DMS 273 (cell line): ENCODE results near the gene MRPL58.
A peak's percentile ranks its signal among the peaks of the same experiment; 100 is the strongest.

Source experiments
- DNase-seq: peaks from one replicate; lab custom pipeline; 2025; ENCODE audit not compliant: unreplicated experiment; lab: John Stamatoyannopoulos, UW

Gene MRPL58

GRCh38 chr17:75046407-75047289 is 34.2 kb downstream of the MRPL58 start, which contains the start of the genes ATP5PD and KCTD2:
TSS of gene ATP5PD (minus strand) at chr17:75046969. CDS start at chr17:75042650, 4,319 bp downstream.
TSS of gene KCTD2 (plus strand) at chr17:75047225. CDS start at chr17:75047251, 26 bp downstream.
- DNase-seq = peak; percentile 99

DNA sequence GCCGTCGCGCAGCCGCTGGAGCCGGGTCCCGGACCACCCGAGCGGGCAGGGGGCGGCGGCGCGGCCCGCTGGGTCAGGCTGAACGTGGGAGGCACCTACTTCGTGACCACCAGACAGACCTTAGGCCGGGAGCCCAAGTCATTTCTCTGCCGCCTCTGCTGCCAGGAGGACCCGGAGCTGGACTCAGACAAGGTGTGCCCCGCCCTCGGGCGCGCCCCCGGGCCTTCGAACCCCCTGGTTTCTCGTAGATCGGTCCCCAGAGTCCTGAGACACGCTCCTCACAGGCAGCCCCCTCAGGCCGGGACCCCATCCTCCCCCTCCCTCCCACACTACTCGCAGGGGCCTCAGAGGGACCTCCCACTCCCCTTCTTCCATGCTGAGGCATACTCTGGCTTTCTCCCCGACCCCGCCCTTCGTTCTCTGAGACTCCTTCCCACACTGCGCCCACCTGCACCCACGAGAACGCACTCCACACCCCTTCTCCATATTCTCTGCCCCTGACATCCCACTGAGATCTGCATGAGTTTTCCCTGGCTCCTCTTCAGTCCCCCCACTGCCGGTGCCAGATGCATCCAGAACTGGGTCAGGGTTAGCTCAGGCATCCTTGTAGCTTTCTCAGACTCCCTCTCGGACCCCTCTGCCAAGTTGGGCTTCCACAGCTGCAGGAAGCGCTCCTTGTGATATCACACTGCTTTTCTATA is 35.1 kb downstream of the MRPL58 start:
- DNase-seq = peak; percentile 51

- DNase-seq = peak; percentile 29
Observed at GRCh38 chr17:75048249-75048878, 35.9 kb downstream of the MRPL58 start.

GRCh38 chr17:75049057-75049456 is 36.6 kb downstream of the MRPL58 start:
- no peak for DNase-seq

- DNase-seq = no peak
Observed at GRCh38 chr17:75049706-75050105, 37.2 kb downstream of the MRPL58 start.

DNA sequence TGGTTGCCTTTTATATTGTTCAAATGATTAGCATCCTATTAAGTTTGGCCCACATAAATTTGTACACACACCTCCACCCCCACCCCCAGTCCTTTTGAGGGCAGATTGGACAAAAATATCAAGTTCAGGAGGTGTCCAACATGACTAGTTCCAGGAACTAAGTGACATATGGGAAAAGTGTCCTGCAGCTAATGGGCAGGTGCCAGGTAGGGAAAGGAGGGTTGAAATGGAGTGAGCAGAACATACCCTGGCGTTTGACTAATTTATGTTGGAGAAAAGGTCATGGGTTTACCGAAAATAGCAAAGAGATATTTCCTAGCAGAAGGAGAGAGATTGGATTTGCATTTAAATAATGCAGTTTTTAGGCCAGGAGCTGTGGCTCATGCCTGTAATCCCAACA is 39.5 kb downstream of the MRPL58 start:
- DNase-seq = no peak

DNA sequence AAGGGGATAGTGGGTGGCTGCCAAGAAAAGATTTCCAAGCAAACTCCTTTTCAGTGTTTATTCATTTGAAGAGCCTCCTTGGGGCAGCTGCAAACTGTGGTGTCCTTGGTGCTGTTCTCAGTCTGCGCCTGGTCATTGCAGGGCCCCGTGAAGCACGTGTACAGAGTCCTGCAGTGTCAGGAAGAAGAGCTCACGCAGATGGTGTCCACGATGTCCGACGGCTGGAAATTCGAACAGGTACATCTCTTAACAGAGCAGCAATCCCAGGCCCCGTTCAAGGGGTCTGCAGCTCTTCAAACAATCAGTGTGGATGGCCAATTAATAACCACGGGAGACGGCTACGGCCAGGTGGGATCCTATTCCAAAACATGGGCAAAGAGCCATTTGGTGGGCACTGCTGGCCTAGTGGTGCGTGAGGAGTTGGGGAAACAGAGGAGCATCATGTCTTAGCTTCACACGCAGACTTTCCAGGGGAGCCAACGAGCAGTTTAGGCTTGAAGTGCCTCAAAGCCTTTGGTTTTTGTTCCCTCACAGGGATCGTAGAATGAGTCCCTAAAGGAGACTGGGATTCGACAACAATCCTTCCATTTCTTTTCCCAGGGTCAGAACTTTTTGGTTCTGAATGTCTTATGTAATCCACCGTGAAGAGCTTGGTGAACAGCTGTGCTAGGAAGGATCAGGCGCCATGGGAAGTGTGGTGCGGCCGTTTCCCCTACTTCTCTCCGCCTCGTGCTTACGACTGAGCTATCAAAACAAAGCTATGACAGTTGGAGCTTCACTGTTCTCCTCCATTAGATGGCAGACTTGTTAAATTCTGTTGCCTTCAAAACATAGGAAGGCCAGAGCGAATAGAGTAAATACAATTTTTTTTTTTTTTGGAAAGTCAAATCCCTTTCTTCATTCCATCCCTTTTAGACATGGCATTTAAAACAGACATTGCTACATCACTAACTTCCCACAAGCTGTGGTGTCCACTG is 47.2 kb downstream of the MRPL58 start:
- peak; percentile 90 for DNase-seq

- DNase-seq = peak; percentile 93
Observed at GRCh38 chr17:75060434-75061054, 48.1 kb downstream of the MRPL58 start.

- no peak for DNase-seq
Observed at GRCh38 chr17:75061055-75061438, 48.6 kb downstream of the MRPL58 start.

DNA sequence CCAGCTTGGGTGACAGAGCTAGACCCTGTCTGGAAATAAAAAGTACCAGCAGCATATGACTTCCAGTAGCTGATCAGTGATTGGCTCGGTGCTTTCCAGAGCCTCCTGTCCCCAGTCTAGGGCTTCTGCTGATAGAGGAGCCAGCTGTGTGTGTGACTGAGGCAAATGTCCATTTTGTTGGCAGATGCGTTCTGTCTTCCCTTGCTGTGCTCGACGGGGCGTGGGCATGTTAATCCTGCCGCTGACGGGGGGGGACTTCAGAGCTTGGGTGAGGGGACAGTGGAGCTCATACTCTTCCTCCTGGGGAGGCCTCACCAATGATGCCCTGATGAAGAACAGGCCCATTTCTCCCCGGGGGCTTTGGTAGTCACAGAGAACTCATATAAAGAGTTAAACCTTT is 49.1 kb downstream of the MRPL58 start:
- DNase-seq = no peak

DNA sequence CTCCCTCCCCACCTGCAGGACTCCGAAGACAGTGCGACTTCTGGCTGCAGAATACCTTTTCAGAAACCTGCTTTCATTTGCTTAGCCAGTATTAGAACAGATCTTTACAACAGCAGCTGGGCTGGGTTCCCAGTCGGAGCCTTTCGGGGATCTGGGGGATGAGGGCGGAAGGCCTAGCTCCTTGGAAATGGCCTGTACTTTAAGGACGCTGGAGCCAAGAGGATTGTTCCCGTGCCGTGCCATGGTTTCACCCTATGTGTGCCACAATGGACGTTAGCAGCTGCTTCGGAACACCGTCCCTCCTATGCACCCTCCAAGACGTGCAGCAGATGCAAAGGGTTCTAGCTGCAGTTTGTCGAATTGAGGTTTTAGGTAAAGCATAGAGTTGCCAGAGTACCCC is 50.7 kb downstream of the MRPL58 start:
- DNase-seq = no peak

DNA sequence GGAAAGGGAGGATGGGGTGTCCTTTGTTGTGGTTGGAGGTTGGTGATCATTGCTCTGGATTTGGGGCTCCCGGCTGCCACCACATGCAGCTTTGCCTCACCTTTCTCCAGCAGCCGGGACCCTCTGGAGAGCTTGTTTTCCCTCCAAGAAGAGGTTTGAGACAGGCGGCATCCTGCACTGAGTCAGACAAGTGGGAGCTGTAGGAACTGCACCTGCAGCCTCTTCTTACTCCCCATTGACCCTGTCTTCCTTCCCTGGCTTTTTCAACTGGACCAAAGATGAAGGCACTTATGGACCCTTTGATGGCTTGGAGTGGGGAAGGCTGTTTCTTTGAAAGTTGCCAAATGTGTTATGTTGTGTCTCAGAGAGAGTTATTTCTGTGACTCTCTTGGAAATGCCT is 51.2 kb downstream of the MRPL58 start:
- no peak for DNase-seq

GRCh38 chr17:75064040-75064439 is 51.6 kb downstream of the MRPL58 start:
- no peak for DNase-seq

DNA sequence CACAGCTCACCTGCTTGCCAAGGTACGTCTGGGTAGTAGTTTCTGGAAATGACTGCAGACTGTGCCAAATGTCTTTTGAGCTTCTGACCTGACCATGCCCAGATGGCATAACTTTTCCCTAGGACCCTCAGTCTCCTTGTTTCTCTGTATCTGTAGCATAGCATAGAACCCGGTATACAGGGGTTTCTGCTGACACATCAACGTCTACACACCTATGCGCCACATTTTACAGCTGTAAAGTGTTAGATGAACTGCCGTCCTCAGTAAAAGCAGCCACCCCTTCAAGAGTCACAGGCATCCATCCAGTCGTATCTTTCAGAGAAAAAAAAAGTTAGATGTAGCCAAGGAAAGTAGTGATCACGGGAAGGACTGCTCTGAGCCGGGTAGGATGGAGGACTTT is 52.0 kb downstream of the MRPL58 start:
- DNase-seq = no peak

DNA sequence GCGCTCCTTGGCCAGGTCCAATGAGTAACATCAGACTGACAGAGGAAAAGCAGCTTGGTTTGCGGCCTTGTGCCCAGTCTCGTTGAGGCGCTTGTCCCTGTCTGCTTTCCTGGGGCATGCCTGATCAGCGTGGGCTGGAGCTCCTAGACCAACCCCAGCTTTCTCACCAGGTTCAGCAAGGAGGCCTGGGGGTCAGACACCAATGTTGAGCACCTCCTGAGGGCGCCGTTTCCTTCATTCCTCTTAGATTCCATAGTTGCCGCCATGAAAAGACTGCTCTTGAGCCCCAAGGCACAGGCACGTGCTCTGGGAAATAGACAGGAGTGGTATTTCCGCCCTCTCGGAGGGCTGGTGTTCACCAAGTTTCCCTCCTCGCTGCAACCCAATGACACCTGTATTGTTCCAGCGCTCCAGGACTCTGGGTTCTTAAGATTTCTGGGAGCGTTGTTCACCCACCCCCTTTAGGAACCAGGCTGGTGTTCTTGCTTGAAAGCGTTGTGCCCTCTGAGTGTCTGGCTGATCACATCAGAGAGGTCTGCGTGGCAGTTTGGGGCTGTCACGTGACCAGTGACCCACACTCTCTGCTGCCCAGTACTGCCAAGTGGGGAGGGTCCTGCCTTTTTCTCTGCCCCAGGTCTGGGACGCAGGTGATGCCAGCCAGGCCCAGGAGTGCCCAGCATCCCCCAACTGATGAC is 52.5 kb downstream of the MRPL58 start:
- no peak for DNase-seq

DNA sequence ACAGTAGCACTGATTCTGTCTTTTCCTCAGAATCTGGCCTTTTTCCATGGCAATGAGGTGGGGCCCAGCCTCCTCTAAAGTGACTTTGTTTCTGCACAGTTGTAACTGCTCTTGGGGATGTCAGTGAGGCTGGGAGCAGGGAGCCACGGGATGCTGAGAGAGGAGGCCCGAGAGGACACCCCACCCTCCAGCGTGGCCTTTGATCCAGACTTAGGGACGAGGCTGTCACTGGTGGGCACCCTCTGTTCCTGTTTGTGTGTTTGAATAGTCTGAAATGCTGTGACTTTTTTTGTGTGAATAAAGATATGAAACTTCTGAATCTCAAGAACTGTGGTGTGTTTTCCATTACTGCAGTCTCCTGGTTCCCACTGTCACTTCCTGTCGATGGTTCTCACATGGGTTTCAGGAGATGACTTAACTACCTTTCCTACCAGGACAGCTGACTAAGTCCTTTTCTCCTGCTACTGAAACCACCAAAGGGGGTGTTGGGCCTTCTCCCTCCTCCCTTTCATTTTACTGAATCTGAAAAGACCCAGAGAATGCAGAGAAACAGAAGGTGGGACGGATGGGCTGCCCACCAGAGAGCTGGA is 53.2 kb downstream of the MRPL58 start:
- no peak for DNase-seq

- no peak for DNase-seq
Observed at GRCh38 chr17:75067856-75068255, 55.4 kb downstream of the MRPL58 start.

DNA sequence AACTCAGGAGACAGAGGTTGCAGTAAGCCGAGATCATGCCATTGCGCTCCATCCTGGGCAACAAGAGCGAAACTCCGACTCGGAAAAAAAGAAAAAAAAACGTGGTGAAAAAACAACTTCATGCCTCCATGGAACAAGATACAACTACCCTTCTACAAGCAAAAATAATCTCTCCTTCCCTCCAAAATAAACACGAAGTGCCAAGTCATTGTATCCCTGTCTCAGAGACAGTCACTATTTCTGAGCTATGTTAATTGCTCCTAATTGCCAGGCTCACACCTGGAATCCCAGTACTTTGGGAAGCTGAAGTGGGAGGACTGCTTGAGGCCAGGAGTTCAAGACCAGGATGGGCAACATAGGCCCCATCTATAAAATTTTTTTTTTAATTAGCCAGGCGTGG is 56.3 kb downstream of the MRPL58 start:
- no peak for DNase-seq

DNA sequence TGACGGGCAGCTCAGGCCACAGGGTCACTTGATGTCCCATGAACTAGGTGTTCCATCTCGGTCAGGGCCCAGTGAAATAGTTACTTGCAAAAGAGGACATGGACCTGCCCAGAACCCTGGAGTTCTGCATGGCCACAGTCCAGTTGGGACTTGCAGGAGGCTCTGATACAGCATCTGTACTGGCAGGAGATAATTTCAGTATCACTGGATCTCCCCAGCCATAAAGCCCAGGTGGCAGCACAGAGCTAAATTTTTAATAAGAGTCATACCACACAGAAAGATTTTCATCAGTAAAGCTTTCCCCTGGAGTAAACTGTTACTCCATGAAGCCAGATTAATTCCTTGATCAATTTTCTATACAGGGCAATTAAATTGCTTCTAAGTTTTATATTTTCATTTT is 57.3 kb downstream of the MRPL58 start:
- peak; percentile 57 for DNase-seq
